ENCODE data around the gene NECTIN3.

Gene NECTIN3

GRCh38 chr3:111156517-111156916 is 84.9 kb downstream of the NECTIN3 start:
- TF ChIP-seq CTCF (IDR thresholded peaks at IDR 0.05; ENCODE audit: borderline replicate concordance, insufficient read depth, low read depth, low read length): no peak
- H3K4me3 ChIP-seq (ENCODE audit: low read depth, low read length): no peak overlapping the region

GRCh38 chr3:111159391-111159790 is 87.8 kb downstream of the NECTIN3 start:
- no peak for TF ChIP-seq CTCF (IDR thresholded peaks at IDR 0.05; ENCODE audit: borderline replicate concordance, insufficient read depth, low read depth, low read length)
- no peak overlapping the region for H3K4me3 ChIP-seq (ENCODE audit: low read depth, low read length)

GRCh38 chr3:111164621-111165020 is 93.0 kb downstream of the NECTIN3 start:
- H3K4me3 ChIP-seq (ENCODE audit: low read depth, low read length): no peak overlapping the region
- TF ChIP-seq CTCF (IDR thresholded peaks at IDR 0.05; ENCODE audit: borderline replicate concordance, insufficient read depth, low read depth, low read length): no peak

GRCh38 chr3:111165411-111165810 is 93.8 kb downstream of the NECTIN3 start:
- TF ChIP-seq CTCF (IDR thresholded peaks at IDR 0.05; ENCODE audit: borderline replicate concordance, insufficient read depth, low read depth, low read length): no peak
- no peak overlapping the region for H3K4me3 ChIP-seq (ENCODE audit: low read depth, low read length)

- no peak for TF ChIP-seq CTCF (IDR thresholded peaks at IDR 0.05; ENCODE audit: borderline replicate concordance, insufficient read depth, low read depth, low read length)
Measured at GRCh38 chr3:111173328-111173900, 101.8 kb downstream of the NECTIN3 start.

GRCh38 chr3:111173906-111174305 is 102.3 kb downstream of the NECTIN3 start:
- no peak for TF ChIP-seq CTCF (IDR thresholded peaks at IDR 0.05; ENCODE audit: borderline replicate concordance, insufficient read depth, low read depth, low read length)
- no peak overlapping the region for H3K4me3 ChIP-seq (ENCODE audit: low read depth, low read length)

More at GRCh38 chr3:111173328-111173900, 101.8 kb downstream of the NECTIN3 start:
- no peak overlapping the region for H3K4me3 ChIP-seq (ENCODE audit: low read depth, low read length)

- no peak overlapping the region for H3K4me3 ChIP-seq (ENCODE audit: low read depth, low read length)
- no peak for TF ChIP-seq CTCF (IDR thresholded peaks at IDR 0.05; ENCODE audit: borderline replicate concordance, insufficient read depth, low read depth, low read length)
Measured at GRCh38 chr3:111190518-111190917, 118.9 kb downstream of the NECTIN3 start.
